Measurements from ENCODE around the gene EIF3L. TPM values are rescaled to one million over a fixed set of nuclear protein-coding genes. Genes with fewer than 3 reads are reported as not detected.

Gene EIF3L
- total and polyA plus RNA-seq, 10 of the 15 experiments (the other 5 are each of a cell fraction or from before 2014, with no cell fraction given) = 294 to 1,037 (median 618) TPM

GRCh38 chr22:37884420-37884819 lies 35.2 kb downstream of the EIF3L start:
- in situ Hi-C loops (cut with MboI) (no loop called here), intact Hi-C loops (cut with micrococcal nuclease; ENCODE audit: unreplicated experiment) (no loop called here)
- ATAC-seq (no peak), FAIRE-seq (no peak), DNase-seq (ENCODE audit: low read depth, low spot score) (no peak)
- WGBS (ENCODE audit: insufficient coverage, insufficient replicate concordance, low lambda C conversion rate, missing lambda C conversion rate) = 97% methylated on average over 6 of the region's 6 CpGs
- CTCF ChIA-PET = interaction anchor here (0.7 to 1.2 kb wide), 2 partner anchors 25 to 70 kb away, joined by 3 to 4 read pairs; no protein-coding TSS in a partner anchor
- H3K4me2 ChIP-seq (ENCODE audit: control insufficient read depth, insufficient read depth) = no peak overlapping the region
- SMC1A ChIA-PET (ENCODE audit: uncharacterized antibody, unreplicated experiment) = no interaction called here
- POLR2A ChIA-PET = interaction anchor here (0.6 kb wide), 1 partner anchor 263 kb away, joined by 4 read pairs; no protein-coding TSS in a partner anchor
- H2AFZ ChIP-seq (ENCODE audit: control insufficient read depth, low read depth, low read length) = no peak overlapping the region
- H3K9ac ChIP-seq (ENCODE audit: control insufficient read depth, insufficient read depth, low read length) = no peak overlapping the region
- H3K79me2 ChIP-seq (ENCODE audit: control insufficient read depth, insufficient read depth, low read length) = peaks cover 2% of the 10 kb centered on the region
- RAD21 ChIA-PET (ENCODE audit: unreplicated experiment) = no interaction called here
- no peak overlapping the region for H3K4me3 ChIP-seq
- H3K27me3 ChIP-seq (replicated peaks in 1 of 2; ENCODE audit: control insufficient read depth in 2 of 2, insufficient read depth in 2 of 2, low read length in 1 of 2) = no peaks in the 10 kb centered on the region
- TF ChIP-seq NBN (IDR thresholded peaks at IDR 0.05) (no peak), EGR1 (IDR thresholded peaks at IDR 0.05; ENCODE audit: borderline replicate concordance in 1 of 2, low read depth in 2 of 2, low read length in 2 of 2) (no peak), JUNB (IDR thresholded peaks at IDR 0.05) (no peak), SUPT20H (IDR thresholded peaks at IDR 0.05; ENCODE audit: borderline replicate concordance, control insufficient read depth, low read depth, low read length) (no peak), PAX5 (IDR thresholded peaks at IDR 0.05; ENCODE audit: borderline replicate concordance, low read depth, low read length) (no peak), CEBPB (IDR thresholded peaks at IDR 0.05; ENCODE audit: borderline replicate concordance in 1 of 2, low read depth in 2 of 2, low read length in 2 of 2) (no peak), SIX5 (IDR thresholded peaks at IDR 0.05; ENCODE audit: low read depth, low read length, severe bottlenecking) (no peak), IKZF2 (IDR thresholded peaks at IDR 0.05) (no peak), USF2 (IDR thresholded peaks at IDR 0.05; ENCODE audit: borderline replicate concordance, low read depth, low read length) (no peak), YBX1 (IDR thresholded peaks at IDR 0.05) (no peak), SMAD1 (IDR thresholded peaks at IDR 0.05; ENCODE audit: low read depth, partially characterized antibody) (no peak), BCL11A (IDR thresholded peaks at IDR 0.05; ENCODE audit: low read depth, low read length) (no peak), MLLT1 (IDR thresholded peaks at IDR 0.05) (no peak), ASH2L (IDR thresholded peaks at IDR 0.05; ENCODE audit: borderline replicate concordance, low read depth) (no peak), BRCA1 (IDR thresholded peaks at IDR 0.05; ENCODE audit: low read depth, low read length) (no peak), ZNF274 (IDR thresholded peaks at IDR 0.05; ENCODE audit: insufficient read depth, insufficient read length) (no peak), BCLAF1 (IDR thresholded peaks at IDR 0.05) (no peak), MEF2A (IDR thresholded peaks at IDR 0.05; ENCODE audit: insufficient read depth, low read depth, low read length) (no peak)
- no peaks in the 10 kb centered on the region for H3K4me1 ChIP-seq (ENCODE audit: control insufficient read depth, insufficient read depth, low read length)
- TSS peak; percentile 17 for BruUV-seq (replicated peaks)
- no peaks in the 10 kb centered on the region for H4K20me1 ChIP-seq (ENCODE audit: control insufficient read depth, insufficient read depth)
- no peak overlapping the region for H3K27ac ChIP-seq (ENCODE audit: control insufficient read depth, insufficient read depth)
- no peaks in the 10 kb centered on the region for H3K9me3 ChIP-seq (replicated peaks; ENCODE audit: control insufficient read depth, insufficient read depth, low read length)
- H3K36me3 ChIP-seq (ENCODE audit: control insufficient read depth in 2 of 2, insufficient read depth in 2 of 2, low read length in 1 of 2) = peaks cover 13 to 29% of the 10 kb centered on the region in 2 experiments
